NCI-H2029 treated with DMSO at 0.1 percent for 48 hours (cell line): ENCODE results near the gene FLII.
A peak's percentile ranks its signal among the peaks of the same experiment; 100 is the strongest.
"Not testable (repeated sequence)": the region's sequence is repeated elsewhere in the genome, so short reads cannot be mapped to it uniquely, and the experiment has no call there.

Experiments used
- DNase-seq: peaks from one replicate; lab custom pipeline; 2025; lab: John Stamatoyannopoulos, UW

FLII gene

GRCh38 chr17:18217412-18218015 is 41.0 kb downstream of the FLII start:
- DNase-seq = peak; percentile 22

GRCh38 chr17:18216906-18217305 is 41.6 kb downstream of the FLII start:
- DNase-seq = not testable (repeated sequence)

- DNase-seq = no peak
Observed at GRCh38 chr17:18213666-18214270, 44.8 kb downstream of the FLII start.

GRCh38 chr17:18208092-18208491 is 50.4 kb downstream of the FLII start:
- DNase-seq = no peak

GRCh38 chr17:18206962-18207361 is 51.6 kb downstream of the FLII start:
- DNase-seq = no peak

GRCh38 chr17:18205861-18206260 is 52.7 kb downstream of the FLII start:
- no peak for DNase-seq

GRCh38 chr17:18203308-18203707 is 55.2 kb downstream of the FLII start:
- no peak for DNase-seq

- no peak for DNase-seq
Observed at GRCh38 chr17:18201108-18201507, 57.4 kb downstream of the FLII start.

- no peak for DNase-seq
Observed at GRCh38 chr17:18198530-18198929, 60.0 kb downstream of the FLII start.

- DNase-seq = no peak
Observed at GRCh38 chr17:18197535-18198194, 60.9 kb downstream of the FLII start.

- DNase-seq = no peak
Observed at GRCh38 chr17:18195246-18195645, 63.3 kb downstream of the FLII start.
